Calu3 (cell line): ENCODE measurements around the gene TOMM70. TPM values are rescaled to one million over a fixed set of nuclear protein-coding genes. Genes with fewer than 3 reads are reported as not detected.

Experiments
- BruUV-seq: library from RNA; stranded (reverse); fragments of 400-500 nt; replicated peaks from 2 replicates; lab custom pipeline; 2021; lab: Mats Ljungman, UMichigan
- CTCF ChIA-PET: fragments of 300-600 bp; sonication (Branson Sonifier 250); formaldehyde crosslinking; loops from one replicate; lab custom pipeline; 2022; ENCODE audit warnings: antibody characterized with exemption; lab: Charles Lee
- DNase-seq: peaks from one replicate; pipeline ENCODE4 v3.0.0; 2022
- H3K27ac Mint-ChIP-seq: one replicate; pipeline ENCODE4 v1.8.0; 2022; ENCODE audit warnings: mixed read lengths; ENCODE audit not compliant: unreplicated experiment
- H3K27me3 Mint-ChIP-seq: one replicate; pipeline ENCODE4 v1.8.0; 2022; ENCODE audit warnings: mixed read lengths; ENCODE audit not compliant: unreplicated experiment
- H3K36me3 Mint-ChIP-seq: one replicate; pipeline ENCODE4 v1.8.0; 2022; ENCODE audit warnings: mild to moderate bottlenecking, moderate library complexity, mixed read lengths; ENCODE audit not compliant: insufficient read depth, unreplicated experiment
- H3K4me1 Mint-ChIP-seq: one replicate; pipeline ENCODE4 v1.8.0; 2022; ENCODE audit warnings: mild to moderate bottlenecking, low read depth, mixed read lengths; ENCODE audit not compliant: unreplicated experiment
- H3K4me3 Mint-ChIP-seq: one replicate; pipeline ENCODE4 v1.8.0; 2022; ENCODE audit warnings: mild to moderate bottlenecking, low read depth, moderate library complexity, mixed read lengths; ENCODE audit not compliant: unreplicated experiment
- H3K9me3 Mint-ChIP-seq: one replicate; pipeline ENCODE4 v1.8.0; 2022; ENCODE audit warnings: low read depth, mixed read lengths; ENCODE audit not compliant: unreplicated experiment
- CTCF ChIP-seq: fragments of 200-600 bp; IDR thresholded peaks from one replicate; pipeline ENCODE4 v1.8.0; 2022; ENCODE audit warnings: antibody characterized with exemption; ENCODE audit not compliant: unreplicated experiment
- intact Hi-C: fragments of 100-400 bp; cut with micrococcal nuclease; formaldehyde crosslinking; loops from one replicate; pipeline ENCODE4 v1.10.0; 2022; ENCODE audit not compliant: unreplicated experiment
- total RNA-seq: library from RNA; stranded (reverse); gene quantifications from 2 replicates; pipeline ENCODE4 v1.2.3, GENCODE V29; 2022

TOMM70 gene
- total RNA-seq, 1 experiment from 2014 or later: 49.5 TPM

GRCh38 chr3:100443690-100444089, 42.8 kb upstream of the TOMM70 start:
- no TSS peak for BruUV-seq
- Mint-ChIP-seq H3K4me1 (no peaks in the 10 kb centered on the region), H3K36me3 (no peaks in the 10 kb centered on the region), H3K9me3 (peaks cover 4% of the 10 kb centered on the region), H3K27ac (no peak overlapping the region), H3K4me3 (no peak overlapping the region), H3K27me3 (no peaks in the 10 kb centered on the region)
- CTCF ChIA-PET: no interaction called here
- intact Hi-C loops: no loop called here
- TF ChIP-seq CTCF: no peak
- no peak for DNase-seq

GRCh38 chr3:100440895-100441294, 40.0 kb upstream of the TOMM70 start:
- CTCF ChIA-PET: no interaction called here
- no peaks in the 10 kb centered on the region for H3K9me3 Mint-ChIP-seq
- TF ChIP-seq CTCF: no peak
- H3K4me1 Mint-ChIP-seq: no peaks in the 10 kb centered on the region
- intact Hi-C loops: no loop called here
- H3K27ac Mint-ChIP-seq: no peak overlapping the region
- no TSS peak for BruUV-seq
- no peaks in the 10 kb centered on the region for H3K27me3 Mint-ChIP-seq
- H3K36me3 Mint-ChIP-seq: no peaks in the 10 kb centered on the region
- no peak for DNase-seq
- H3K4me3 Mint-ChIP-seq: no peak overlapping the region

DNA sequence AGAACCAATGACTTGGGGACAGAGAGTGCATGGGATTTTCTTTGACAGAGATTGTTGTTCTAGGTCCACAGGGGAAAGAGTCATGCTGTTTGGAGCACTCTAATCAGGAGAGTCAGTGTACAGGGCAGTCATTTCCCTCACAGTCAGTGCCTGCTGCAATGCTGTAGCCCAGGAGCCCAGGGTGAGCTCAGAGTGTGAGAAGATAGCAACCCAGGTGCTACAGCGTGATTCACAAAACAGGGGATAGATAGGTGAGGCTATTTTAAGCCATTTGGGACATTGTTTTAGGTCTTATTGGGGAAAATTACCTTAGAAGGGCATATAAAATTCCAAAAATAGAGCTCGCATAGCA, 37.7 kb upstream of the TOMM70 start:
- CTCF ChIA-PET: no interaction called here
- Mint-ChIP-seq H3K27me3 (no peaks in the 10 kb centered on the region), H3K36me3 (no peaks in the 10 kb centered on the region), H3K9me3 (no peaks in the 10 kb centered on the region), H3K4me1 (no peaks in the 10 kb centered on the region), H3K27ac (no peak overlapping the region), H3K4me3 (no peak overlapping the region)
- intact Hi-C loops: no loop called here
- BruUV-seq: no TSS peak
- TF ChIP-seq CTCF: no peak
- no peak for DNase-seq

GRCh38 chr3:100437721-100438622, 37.1 kb upstream of the TOMM70 start:
- Mint-ChIP-seq H3K27me3 (no peaks in the 10 kb centered on the region), H3K27ac (no peak overlapping the region), H3K4me1 (no peaks in the 10 kb centered on the region), H3K9me3 (no peaks in the 10 kb centered on the region), H3K4me3 (no peak overlapping the region), H3K36me3 (no peaks in the 10 kb centered on the region)
- no TSS peak for BruUV-seq
- intact Hi-C loops: no loop called here
- no peak for TF ChIP-seq CTCF
- DNase-seq: no peak
- CTCF ChIA-PET: interaction anchor here (0.7 kb wide), 1 partner anchor 25 kb away, joined by 5 read pairs; no protein-coding TSS in a partner anchor
